GM12878 (cell line): ENCODE measurements around the gene RAD51B. TPM values are rescaled to one million over a fixed set of nuclear protein-coding genes. Genes with fewer than 3 reads are reported as not detected.

Source experiments
- ASH2L ChIP-seq: fragments of 300-600, 200-600 bp; sonication (generic); IDR thresholded peaks from 2 replicates; pipeline ENCODE4 v1.6.1; 2017; ENCODE audit warnings: low read depth, mild to moderate bottlenecking, borderline replicate concordance
- LARP7 ChIP-seq: fragments of 450-650 bp; IDR thresholded peaks from 2 replicates; pipeline ENCODE4 v1.6.1; 2017; ENCODE audit warnings: mild to moderate bottlenecking
- NFXL1 ChIP-seq: fragments of 450-650 bp; IDR thresholded peaks from 2 replicates; pipeline ENCODE4 v1.6.1; 2017; ENCODE audit warnings: antibody characterized with exemption, mild to moderate bottlenecking, borderline replicate concordance
- NR2F1 ChIP-seq: fragments of 450-650 bp; conservative IDR thresholded peaks from 2 replicates; pipeline ENCODE4 v1.6.1; 2017; ENCODE audit warnings: mild to moderate bottlenecking
- STAT1 ChIP-seq: fragments of 450-650 bp; conservative IDR thresholded peaks from 2 replicates; pipeline ENCODE4 v1.6.1; 2014; ENCODE audit warnings: antibody characterized with exemption, mild to moderate bottlenecking
- TCF12 ChIP-seq: IDR thresholded peaks from 2 replicates; pipeline ENCODE4 v1.6.1; 2011; ENCODE audit warnings: low read depth, mild to moderate bottlenecking, low read length
- polyA plus RNA-seq, 11 experiments: library from polyadenylated mRNA; depleted of rRNA in 4 of 11; unstranded in 6 of 11; stranded (reverse) in 5 of 11; fragments of >200 nt; fragmentation: Nextera tagmentation in 4 of 11; fragmentation: Illumina TruSeq in 1 of 11; extraction: Ambion mirVana in 4 of 11; extraction: Trizol in 1 of 11; gene quantifications; 1 replicate in 1 of 11; 2 replicates in 10 of 11; pipeline versions ENCODE4 v1.2.1 to v1.2.3, GENCODE V29; 2011 to 2016; ENCODE audit warnings: inconsistent platforms in 2 of 11, missing spikeins in 2 of 11, low read depth in 1 of 11
- total RNA-seq, 4 experiments: library from RNA; depleted of rRNA in 3 of 4; stranded (reverse); fragments of >200 nt in 3 of 4; fragmentation: Illumina TruSeq in 1 of 4; extraction: Trizol in 1 of 4; gene quantifications; 2 replicates each; pipeline versions ENCODE4 v1.2.1 to v1.2.3, GENCODE V29; 2013 to 2021
- TF ChIP-seq, protein P1 (sequence below): fragments of 450-650 bp; IDR thresholded peaks from 2 replicates; pipeline ENCODE4 v1.6.1; 2018; ENCODE audit warnings: mild to moderate bottlenecking, low read depth, moderate library complexity; ENCODE audit not compliant: partially characterized antibody
- TF ChIP-seq, protein P2 (sequence below): fragments of 150-350 bp; IDR thresholded peaks from 2 replicates; pipeline ENCODE4 v1.6.1; 2014; ENCODE audit warnings: mild to moderate bottlenecking, low read depth, low read length
- TF ChIP-seq, protein P3 (sequence below): fragments of 450-650 bp; IDR thresholded peaks from 2 replicates; pipeline ENCODE4 v1.6.1; 2016; ENCODE audit warnings: mild to moderate bottlenecking
- TF ChIP-seq, protein P4 (sequence below): fragments of 450-650 bp; IDR thresholded peaks from 2 replicates; pipeline ENCODE4 v1.6.1; 2016; ENCODE audit warnings: mild to moderate bottlenecking

The RAD51B gene
- total and polyA plus RNA-seq, 10 of the 15 experiments (the other 5 are each of a cell fraction or from before 2014, with no cell fraction given): 9.8 to 26.8 (median 21.3) TPM

DNA sequence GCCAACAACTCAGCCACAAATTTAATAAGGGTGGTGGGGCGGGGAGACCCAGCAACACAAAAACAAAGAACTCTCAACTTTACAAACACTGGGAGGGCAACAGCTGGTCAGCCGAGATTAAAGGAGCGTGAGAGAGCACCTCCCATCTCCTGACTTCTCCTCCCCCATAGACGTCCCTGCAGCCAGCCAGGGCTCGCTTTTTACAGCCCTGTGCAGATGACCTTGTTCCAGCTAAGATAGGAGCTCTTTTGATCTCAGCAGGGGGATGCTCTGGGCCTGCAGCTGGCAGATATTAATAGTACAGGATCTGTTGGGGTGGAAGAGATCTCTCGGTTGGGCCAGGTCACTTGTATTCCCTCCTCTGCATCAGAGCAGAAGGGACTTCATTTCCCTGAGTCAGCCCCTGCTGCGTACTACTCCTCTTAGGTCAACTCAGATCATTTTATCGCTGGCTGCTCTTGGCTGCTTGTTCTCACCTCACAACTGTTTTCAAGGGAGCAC lies 475.8 kb downstream of the RAD51B start (continued):
- TF ChIP-seq, protein P1, sequence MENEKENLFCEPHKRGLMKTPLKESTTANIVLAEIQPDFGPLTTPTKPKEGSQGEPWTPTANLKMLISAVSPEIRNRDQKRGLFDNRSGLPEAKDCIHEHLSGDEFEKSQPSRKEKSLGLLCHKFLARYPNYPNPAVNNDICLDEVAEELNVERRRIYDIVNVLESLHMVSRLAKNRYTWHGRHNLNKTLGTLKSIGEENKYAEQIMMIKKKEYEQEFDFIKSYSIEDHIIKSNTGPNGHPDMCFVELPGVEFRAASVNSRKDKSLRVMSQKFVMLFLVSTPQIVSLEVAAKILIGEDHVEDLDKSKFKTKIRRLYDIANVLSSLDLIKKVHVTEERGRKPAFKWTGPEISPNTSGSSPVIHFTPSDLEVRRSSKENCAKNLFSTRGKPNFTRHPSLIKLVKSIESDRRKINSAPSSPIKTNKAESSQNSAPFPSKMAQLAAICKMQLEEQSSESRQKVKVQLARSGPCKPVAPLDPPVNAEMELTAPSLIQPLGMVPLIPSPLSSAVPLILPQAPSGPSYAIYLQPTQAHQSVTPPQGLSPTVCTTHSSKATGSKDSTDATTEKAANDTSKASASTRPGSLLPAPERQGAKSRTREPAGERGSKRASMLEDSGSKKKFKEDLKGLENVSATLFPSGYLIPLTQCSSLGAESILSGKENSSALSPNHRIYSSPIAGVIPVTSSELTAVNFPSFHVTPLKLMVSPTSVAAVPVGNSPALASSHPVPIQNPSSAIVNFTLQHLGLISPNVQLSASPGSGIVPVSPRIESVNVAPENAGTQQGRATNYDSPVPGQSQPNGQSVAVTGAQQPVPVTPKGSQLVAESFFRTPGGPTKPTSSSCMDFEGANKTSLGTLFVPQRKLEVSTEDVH: no peak
- TF ChIP-seq, protein P2, sequence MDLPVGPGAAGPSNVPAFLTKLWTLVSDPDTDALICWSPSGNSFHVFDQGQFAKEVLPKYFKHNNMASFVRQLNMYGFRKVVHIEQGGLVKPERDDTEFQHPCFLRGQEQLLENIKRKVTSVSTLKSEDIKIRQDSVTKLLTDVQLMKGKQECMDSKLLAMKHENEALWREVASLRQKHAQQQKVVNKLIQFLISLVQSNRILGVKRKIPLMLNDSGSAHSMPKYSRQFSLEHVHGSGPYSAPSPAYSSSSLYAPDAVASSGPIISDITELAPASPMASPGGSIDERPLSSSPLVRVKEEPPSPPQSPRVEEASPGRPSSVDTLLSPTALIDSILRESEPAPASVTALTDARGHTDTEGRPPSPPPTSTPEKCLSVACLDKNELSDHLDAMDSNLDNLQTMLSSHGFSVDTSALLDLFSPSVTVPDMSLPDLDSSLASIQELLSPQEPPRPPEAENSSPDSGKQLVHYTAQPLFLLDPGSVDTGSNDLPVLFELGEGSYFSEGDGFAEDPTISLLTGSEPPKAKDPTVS: no peak
- TF ChIP-seq, protein P3, sequence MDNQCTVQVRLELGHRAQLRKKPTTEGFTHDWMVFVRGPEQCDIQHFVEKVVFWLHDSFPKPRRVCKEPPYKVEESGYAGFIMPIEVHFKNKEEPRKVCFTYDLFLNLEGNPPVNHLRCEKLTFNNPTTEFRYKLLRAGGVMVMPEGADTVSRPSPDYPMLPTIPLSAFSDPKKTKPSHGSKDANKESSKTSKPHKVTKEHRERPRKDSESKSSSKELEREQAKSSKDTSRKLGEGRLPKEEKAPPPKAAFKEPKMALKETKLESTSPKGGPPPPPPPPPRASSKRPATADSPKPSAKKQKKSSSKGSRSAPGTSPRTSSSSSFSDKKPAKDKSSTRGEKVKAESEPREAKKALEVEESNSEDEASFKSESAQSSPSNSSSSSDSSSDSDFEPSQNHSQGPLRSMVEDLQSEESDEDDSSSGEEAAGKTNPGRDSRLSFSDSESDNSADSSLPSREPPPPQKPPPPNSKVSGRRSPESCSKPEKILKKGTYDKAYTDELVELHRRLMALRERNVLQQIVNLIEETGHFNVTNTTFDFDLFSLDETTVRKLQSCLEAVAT: no peak
- TF ChIP-seq STAT1: no peak
- TF ChIP-seq, protein P4, sequence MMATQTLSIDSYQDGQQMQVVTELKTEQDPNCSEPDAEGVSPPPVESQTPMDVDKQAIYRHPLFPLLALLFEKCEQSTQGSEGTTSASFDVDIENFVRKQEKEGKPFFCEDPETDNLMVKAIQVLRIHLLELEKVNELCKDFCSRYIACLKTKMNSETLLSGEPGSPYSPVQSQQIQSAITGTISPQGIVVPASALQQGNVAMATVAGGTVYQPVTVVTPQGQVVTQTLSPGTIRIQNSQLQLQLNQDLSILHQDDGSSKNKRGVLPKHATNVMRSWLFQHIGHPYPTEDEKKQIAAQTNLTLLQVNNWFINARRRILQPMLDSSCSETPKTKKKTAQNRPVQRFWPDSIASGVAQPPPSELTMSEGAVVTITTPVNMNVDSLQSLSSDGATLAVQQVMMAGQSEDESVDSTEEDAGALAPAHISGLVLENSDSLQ: no peak
- no peak for TF ChIP-seq ASH2L
- TF ChIP-seq LARP7: no peak
- TF ChIP-seq NFXL1: no peak
- no peak for TF ChIP-seq NR2F1
- no peak for TF ChIP-seq TCF12
